Left ventricle myocardium inferior (tissue), 1 donor: ENCODE results near the gene FBXW12. TPM values are rescaled to one million over a fixed set of nuclear protein-coding genes. Genes with fewer than 3 reads are reported as not detected.

ENCODE experiments used
- DNase-seq: peaks from one replicate; pipeline ENCODE4 v3.0.0-alpha.2; 2020
- H3K27ac ChIP-seq: fragments of 200-600 bp; replicated peaks from 2 replicates; pipeline ENCODE4 v1.8.0; 2021
- H3K27me3 ChIP-seq: fragments of 200-600 bp; 2 replicates; pipeline ENCODE4 v1.8.0; 2021; ENCODE audit warnings: low read depth
- H3K36me3 ChIP-seq: fragments of 200-600 bp; 2 replicates; pipeline ENCODE4 v1.8.0; 2021
- H3K4me1 ChIP-seq: fragments of 200-600 bp; 2 replicates; pipeline ENCODE4 v1.8.0; 2021
- H3K4me3 ChIP-seq: fragments of 200-600 bp; 2 replicates; pipeline ENCODE4 v1.8.0; 2021; ENCODE audit warnings: mild to moderate bottlenecking, moderate library complexity
- H3K9me3 ChIP-seq: fragments of 200-600 bp; replicated peaks from 2 replicates; pipeline ENCODE4 v1.8.0; 2021
- CTCF ChIP-seq: fragments of 200-600 bp; IDR thresholded peaks from 2 replicates; pipeline ENCODE4 v1.8.0; 2021; ENCODE audit warnings: antibody characterized with exemption, mild to moderate bottlenecking, borderline replicate concordance
- intact Hi-C: fragments of 100-400 bp; cut with micrococcal nuclease; formaldehyde crosslinking; loops from one replicate; pipeline ENCODE4 v1.11.0; 2022
- total RNA-seq: library from RNA; stranded (reverse); fragmentation: NEBNext Ultra II Directional; extraction: Animal tissue kit (Norgen Biotek cat#: 25700); gene quantifications from one replicate; pipeline ENCODE4 v1.2.1, GENCODE V29; 2021
- donor health status: DM: no; HTN: yes; CAD: no; lungs with severe emphysema.

FBXW12 gene
- total RNA-seq, 1 donor from 2014 or later = not detected

GRCh38 chr3:48426401-48426909 is 54.4 kb downstream of the FBXW12 start:
- Histone ChIP-seq H3K4me1 (peaks cover 88% of the 10 kb centered on the region), H3K36me3 (no peaks in the 10 kb centered on the region), H3K27ac (peak overlapping the region; percentile 94), H3K27me3 (no peaks in the 10 kb centered on the region), H3K4me3 (peak overlapping the region; percentile 92), H3K9me3 (no peaks in the 10 kb centered on the region)
- intact Hi-C loops = no loop called here
- peak; percentile 69 for DNase-seq
- no peak for TF ChIP-seq CTCF

GRCh38 chr3:48426944-48427629 is 55.1 kb downstream of the FBXW12 start:
- intact Hi-C loops = no loop called here
- TF ChIP-seq CTCF = no peak
- H3K27me3 ChIP-seq = no peaks in the 10 kb centered on the region
- H3K4me3 ChIP-seq = peak overlapping the region; percentile 92
- no peak for DNase-seq
- peak overlapping the region; percentile 94 for H3K27ac ChIP-seq
- peaks cover 3% of the 10 kb centered on the region for H3K36me3 ChIP-seq
- H3K4me1 ChIP-seq = peaks cover 82% of the 10 kb centered on the region
- H3K9me3 ChIP-seq = no peaks in the 10 kb centered on the region

- Histone ChIP-seq H3K27me3 (no peaks in the 10 kb centered on the region), H3K36me3 (peaks cover 8% of the 10 kb centered on the region), H3K9me3 (no peaks in the 10 kb centered on the region), H3K4me3 (peak overlapping the region; percentile 92), H3K4me1 (peaks cover 77% of the 10 kb centered on the region), H3K27ac (peak overlapping the region; percentile 94)
- intact Hi-C loops = no loop called here
- no peak for TF ChIP-seq CTCF
- no peak for DNase-seq
Measured at GRCh38 chr3:48427630-48427962, 55.6 kb downstream of the FBXW12 start.

GRCh38 chr3:48428088-48428571 is 56.1 kb downstream of the FBXW12 start:
- peak overlapping the region; percentile 94 for H3K27ac ChIP-seq
- H3K27me3 ChIP-seq = no peaks in the 10 kb centered on the region
- H3K4me3 ChIP-seq = peak overlapping the region; percentile 92
- peaks cover 13% of the 10 kb centered on the region for H3K36me3 ChIP-seq
- intact Hi-C loops = no loop called here
- no peak for DNase-seq
- no peak for TF ChIP-seq CTCF
- no peaks in the 10 kb centered on the region for H3K9me3 ChIP-seq
- peaks cover 71% of the 10 kb centered on the region for H3K4me1 ChIP-seq

GRCh38 chr3:48428572-48429316 is 56.7 kb downstream of the FBXW12 start:
- no peaks in the 10 kb centered on the region for H3K27me3 ChIP-seq
- intact Hi-C loops = no loop called here
- TF ChIP-seq CTCF = no peak
- H3K36me3 ChIP-seq = peaks cover 15% of the 10 kb centered on the region
- H3K4me1 ChIP-seq = peaks cover 71% of the 10 kb centered on the region
- peak overlapping the region; percentile 92 for H3K4me3 ChIP-seq
- peak overlapping the region; percentile 94 for H3K27ac ChIP-seq
- no peaks in the 10 kb centered on the region for H3K9me3 ChIP-seq
- peak; percentile 53 for DNase-seq
